Lower leg skin (tissue), 4 donors: ENCODE data around the gene CABP4. TPM values are rescaled to one million over a fixed set of nuclear protein-coding genes. Genes with fewer than 3 reads are reported as not detected.

Experiments
- DNase-seq, 2 donors: peaks; one replicate each; pipeline ENCODE4 v3.0.0-alpha.2; 2019; ENCODE audit warnings: low spot score in 2 of 2
- H3K4me3 ChIP-seq: fragments of 200-600 bp; sonication (generic); 2 replicates; pipeline ENCODE4 v1.5.1; 2017; ENCODE audit warnings: mild to moderate bottlenecking, low read depth; ENCODE audit not compliant: poor library complexity, severe bottlenecking
- CTCF ChIP-seq, 3 donors: fragments of 450-650 bp; IDR thresholded peaks; one replicate each; pipeline ENCODE4 v1.5.1; 2016; ENCODE audit warnings: antibody characterized with exemption in 3 of 3, mild to moderate bottlenecking in 3 of 3, moderate library complexity in 2 of 3
- POLR2A ChIP-seq, 2 donors: fragments of 450-650 bp; IDR thresholded peaks; one replicate each; pipeline ENCODE4 v1.6.1; 2016 to 2017; ENCODE audit warnings: antibody characterized with exemption in 2 of 2, mild to moderate bottlenecking in 1 of 2, moderate library complexity in 1 of 2
- WGBS, 2 donors: methylation state at CpG; one replicate each; pipeline ENCODE4 v1.1.5; 2018; 5-methylcytosine and 5-hydroxymethylcytosine counted together
- intact Hi-C: fragments of 100-400 bp; cut with DNase I; formaldehyde crosslinking; loops from one replicate; pipeline ENCODE4 v1.15.0; 2023; ENCODE audit warnings: low total_unique reads
- microRNA-seq, 2 donors: library from miRNA; unstranded; fragments of <30 nt; microRNA quantifications; one replicate each; pipeline ENCODE4, GENCODE V29; 2016; ENCODE audit warnings: borderline replicate concordance in 2 of 2, borderline number of aligned reads in 1 of 2
- total RNA-seq, 4 donors: library from RNA; depleted of rRNA; stranded (reverse); fragments of >200 nt; gene quantifications; one replicate each; pipeline ENCODE4 v1.1.0, GENCODE V29; 2016

CABP4 gene
- total RNA-seq, 4 donors from 2014 or later = 0.11 to 0.25 TPM; not detected in 2

DNA sequence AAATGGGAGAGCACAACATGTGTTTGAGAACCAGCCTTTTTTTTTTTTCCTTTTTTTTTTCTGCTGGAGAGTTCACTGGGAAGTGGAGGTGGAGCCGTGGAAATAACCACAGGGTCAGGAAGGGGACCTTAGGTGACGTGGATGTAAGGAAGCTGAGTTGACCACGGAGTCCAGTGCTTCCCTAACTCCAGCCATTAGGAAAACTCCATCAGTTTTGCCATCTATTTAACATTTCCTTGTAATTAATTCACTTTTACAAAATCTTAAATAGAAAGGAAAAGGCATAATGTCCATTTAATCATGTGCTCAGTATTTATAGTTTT, 54.8 kb downstream of the CABP4 start:
- 53 to 61% methylated on average over 3 of the region's 3 CpGs for WGBS, 2 donors
- TF ChIP-seq POLR2A (IDR thresholded peaks at IDR 0.05) = no peak
- TF ChIP-seq CTCF (IDR thresholded peaks at IDR 0.05) = no peak
- no peak overlapping the region for H3K4me3 ChIP-seq
- intact Hi-C loops = no loop called here
- DNase-seq = no peak

Small RNAs within 50 kb of the gene (microRNA-seq; reads per million reads assigned to microRNA genes)
- 0 reads per million in 2 donors for gene MIR6752

Other genes with a start within 250 kb of the CABP4 start
- 100 to 1,000 TPM in 3 of 4 donors, 10 to 100 TPM in 1; 81.1 to 127 (median 114) TPM for gene GRK2, start 188.9 kb upstream of the CABP4 start, total RNA-seq
- 10 to 100 TPM; 60.5 to 84.7 (median 72.8) TPM for gene ANKRD13D, start 166.1 kb upstream of the CABP4 start, total RNA-seq
- 10 to 100 TPM; 58.6 to 71.0 (median 62.0) TPM for gene SSH3, start 151.8 kb upstream of the CABP4 start, total RNA-seq
- 100 to 1,000 TPM in 1 of 4 donors, 10 to 100 TPM in 3; 82.3 to 126 (median 86.4) TPM for gene POLD4, start 101.8 kb upstream of the CABP4 start, total RNA-seq
- gene CLCF1, start 81.8 kb upstream of the CABP4 start, total RNA-seq = 1 to 10 TPM; 2.2 to 3.3 (median 2.5) TPM
- gene RAD9A, start 63.4 kb upstream of the CABP4 start, total RNA-seq = 10 to 100 TPM; 24.9 to 28.5 (median 27.2) TPM
- gene PPP1CA, start 53.5 kb upstream of the CABP4 start, total RNA-seq = 100 to 1,000 TPM; 101 to 160 (median 143) TPM
- 1 to 10 TPM in 2 of 4 donors, under 1 TPM in 2; 0.71 to 1.3 (median 0.97) TPM for gene TBC1D10C, start 51.3 kb upstream of the CABP4 start, total RNA-seq
- gene CARNS1, start 39.7 kb upstream of the CABP4 start, total RNA-seq = 1 to 10 TPM in 2 of 4 donors, under 1 TPM in 2; 0.30 to 1.5 (median 1.0) TPM
- gene RPS6KB2, start 26.9 kb upstream of the CABP4 start, total RNA-seq = 100 to 1,000 TPM; 154 to 264 (median 203) TPM
- gene PTPRCAP, start 17.7 kb upstream of the CABP4 start, total RNA-seq = 1 to 10 TPM; 1.6 to 2.9 (median 2.1) TPM
- gene CORO1B, start 11.9 kb upstream of the CABP4 start, total RNA-seq = 10 to 100 TPM; 40.1 to 79.5 (median 66.9) TPM
- not detected for gene GPR152, start 2.6 kb upstream of the CABP4 start, total RNA-seq
- 100 to 1,000 TPM; 202 to 374 (median 252) TPM for gene TMEM134, start 13.9 kb downstream of the CABP4 start, total RNA-seq
- 10 to 100 TPM; 38.7 to 52.5 (median 47.7) TPM for gene AIP, start 27.7 kb downstream of the CABP4 start, total RNA-seq
- 10 to 100 TPM in 3 of 4 donors, 1 to 10 TPM in 1; 7.3 to 19.9 (median 12.6) TPM for gene PITPNM1, start 50.0 kb downstream of the CABP4 start, total RNA-seq
- 10 to 100 TPM; 16.3 to 40.4 (median 27.8) TPM for gene CDK2AP2, start 52.8 kb downstream of the CABP4 start, total RNA-seq
- gene CABP2, start 68.1 kb downstream of the CABP4 start, total RNA-seq = not detected
- gene GSTP1, start 128.5 kb downstream of the CABP4 start, total RNA-seq = 1,000 to 10,000 TPM; 1,126 to 2,386 (median 2,019) TPM
- 100 to 1,000 TPM; 238 to 283 (median 269) TPM for gene NDUFV1, start 151.6 kb downstream of the CABP4 start, total RNA-seq
- 10 to 100 TPM; 42.1 to 89.4 (median 55.1) TPM for gene NUDT8, start 174.6 kb downstream of the CABP4 start, total RNA-seq
- not detected for gene TBX10, start 184.4 kb downstream of the CABP4 start, total RNA-seq
- gene ACY3, start 195.4 kb downstream of the CABP4 start, total RNA-seq = 1 to 10 TPM in 1 of 4 donors, under 1 TPM in 1, not detected in 2; 0.34 to 1.3 TPM
- gene ALDH3B2, start 219.3 kb downstream of the CABP4 start, total RNA-seq = 100 to 1,000 TPM; 127 to 221 (median 170) TPM